HG03442 (cell line): ENCODE data around the gene ARHGEF3.

Experiments used
- ATAC-seq: cut with Tn5 transposase; IDR thresholded peaks from one replicate; pipeline ENCODE4 v1.9.1; 2021; ENCODE audit warnings: mild to moderate bottlenecking, moderate library complexity; ENCODE audit not compliant: unreplicated experiment

ARHGEF3 gene

DNA sequence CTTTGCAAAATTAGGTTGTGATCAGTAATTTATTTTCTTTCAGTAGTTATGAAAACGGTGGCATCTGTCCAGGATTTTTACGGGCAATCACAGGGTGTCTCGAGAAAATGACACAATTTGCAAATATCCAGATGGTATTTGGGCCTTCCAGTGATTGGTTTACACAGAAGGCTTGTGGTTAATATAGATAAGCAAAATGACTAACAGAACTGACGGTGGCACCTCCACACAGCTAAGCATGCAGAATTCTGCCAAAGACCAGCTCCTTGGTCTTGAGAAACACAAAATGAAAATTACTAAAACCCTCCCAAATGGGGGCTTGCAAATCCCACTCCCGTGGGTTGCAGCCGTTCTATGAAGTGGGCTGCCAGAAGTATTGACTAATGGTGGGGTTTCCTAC, 5.5 kb downstream of the ARHGEF3 start:
- ATAC-seq: no peak

- ATAC-seq: no peak
Measured at GRCh38 chr3:56795829-56796185, 5.9 kb downstream of the ARHGEF3 start.

DNA sequence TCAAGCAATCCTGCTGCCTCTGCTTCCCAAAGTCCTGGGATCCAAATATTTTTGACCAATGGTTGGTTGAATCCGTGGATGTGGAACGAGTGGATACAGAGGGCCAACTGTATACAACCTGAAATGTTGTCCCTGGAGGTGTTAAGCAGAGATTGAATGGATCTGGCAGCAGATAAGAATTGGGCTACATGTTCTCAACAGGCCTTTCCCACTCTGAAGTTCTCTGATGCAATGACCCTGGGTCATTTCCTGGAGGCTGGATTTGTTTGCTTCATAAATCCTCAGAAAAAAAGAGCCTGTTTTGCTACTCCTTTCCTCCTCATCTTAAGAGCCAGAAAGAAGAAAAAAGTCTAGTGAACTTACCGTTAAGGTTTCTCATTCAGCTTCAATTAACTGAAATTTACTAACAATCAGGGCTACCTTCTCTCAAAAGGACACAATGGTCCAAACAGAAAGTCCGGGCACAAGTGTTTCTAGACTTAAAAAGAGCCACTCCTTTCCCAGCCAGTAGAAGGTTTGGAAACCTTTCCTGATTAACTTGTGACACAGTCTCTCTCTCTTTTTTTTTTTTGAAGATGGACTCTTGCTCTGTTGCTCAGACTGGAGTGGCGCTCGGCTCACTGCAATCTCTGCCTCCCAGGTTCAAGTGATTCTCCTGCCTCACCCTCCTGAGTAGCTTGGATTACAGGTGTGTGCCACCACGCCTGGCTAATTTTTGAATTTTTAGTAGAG, 6.5 kb downstream of the ARHGEF3 start:
- no peak for ATAC-seq

- ATAC-seq: no peak
Measured at GRCh38 chr3:56792193-56792592, 9.6 kb downstream of the ARHGEF3 start.

GRCh38 chr3:56790016-56790821, 11.5 kb downstream of the ARHGEF3 start:
- ATAC-seq: no peak

- no peak for ATAC-seq
Measured at GRCh38 chr3:56789076-56789475, 12.7 kb downstream of the ARHGEF3 start.

GRCh38 chr3:56788521-56788920, 13.2 kb downstream of the ARHGEF3 start:
- ATAC-seq: no peak

DNA sequence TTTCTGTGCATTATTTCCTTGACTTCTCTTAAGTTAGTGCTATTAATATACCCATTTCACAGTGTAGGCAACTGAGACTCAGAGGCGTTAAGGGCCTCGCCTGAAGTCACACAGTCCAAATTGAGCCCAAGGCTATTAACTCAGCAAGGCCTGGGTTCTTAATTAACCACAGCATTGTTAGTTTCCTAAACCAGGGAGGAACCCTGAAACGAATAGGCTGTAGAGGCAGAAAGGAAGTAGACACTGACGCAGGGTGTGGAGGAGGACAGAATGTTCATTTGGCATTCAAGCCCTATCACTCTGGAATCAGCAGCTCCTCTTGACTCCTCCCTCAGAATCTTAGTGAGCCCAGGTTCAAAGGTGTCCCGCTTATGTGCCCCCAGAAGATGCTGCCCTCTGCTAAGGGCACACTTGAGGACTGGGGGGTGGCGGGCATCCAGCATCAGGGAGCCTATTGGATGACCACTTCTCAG, 13.9 kb downstream of the ARHGEF3 start:
- no peak for ATAC-seq

DNA sequence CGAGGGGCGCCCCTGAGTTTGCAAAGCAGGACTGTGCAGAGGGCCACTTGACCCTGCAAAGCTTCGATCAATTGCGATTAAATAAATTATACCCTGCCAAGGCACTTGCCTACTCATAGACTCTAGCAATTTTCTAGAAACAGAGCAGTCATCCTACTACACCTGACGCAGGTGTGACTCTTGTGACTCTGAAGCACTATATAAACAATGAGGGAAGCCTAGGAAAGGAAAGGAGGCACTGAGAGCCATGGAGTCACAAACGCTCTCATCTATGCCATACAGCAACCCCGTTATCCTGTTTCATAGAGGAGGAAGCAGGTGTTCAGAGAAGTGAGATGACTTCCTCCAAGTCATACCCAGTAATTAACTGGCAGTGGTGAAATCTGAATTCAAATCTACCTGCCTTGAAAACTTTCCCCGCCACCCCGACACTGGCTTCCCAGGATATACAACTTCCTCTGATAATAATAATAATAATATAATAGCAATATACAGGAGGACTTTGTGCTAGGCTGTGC, 14.4 kb downstream of the ARHGEF3 start:
- ATAC-seq: no peak

GRCh38 chr3:56785499-56785898, 16.2 kb downstream of the ARHGEF3 start:
- ATAC-seq: no peak

DNA sequence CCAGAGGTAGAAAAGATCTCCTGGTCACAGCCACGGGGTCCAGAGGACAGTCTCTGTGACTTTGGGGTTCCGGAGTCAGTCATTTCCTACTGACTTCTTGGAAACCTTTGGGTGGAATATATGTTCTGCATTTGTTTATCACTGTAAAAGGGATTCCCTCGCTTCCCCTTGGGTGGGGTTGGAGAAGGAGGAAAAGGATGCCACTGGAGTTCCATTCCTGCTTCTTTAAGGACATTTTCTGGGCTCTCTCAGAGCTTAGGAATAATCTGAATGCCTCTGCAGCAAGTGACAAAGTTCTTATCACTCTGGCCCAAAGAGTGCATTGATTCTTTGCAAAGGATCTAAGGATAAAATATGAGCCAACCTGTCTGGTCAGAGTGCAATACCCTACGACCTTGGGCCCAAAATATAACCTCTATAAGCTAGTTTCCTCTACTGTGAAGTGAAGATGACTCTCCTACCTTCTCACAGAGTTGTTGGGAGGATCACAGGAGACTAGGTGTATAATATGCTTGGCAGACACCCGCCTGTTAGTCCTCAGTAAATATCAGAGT, 17.2 kb downstream of the ARHGEF3 start:
- no peak for ATAC-seq

DNA sequence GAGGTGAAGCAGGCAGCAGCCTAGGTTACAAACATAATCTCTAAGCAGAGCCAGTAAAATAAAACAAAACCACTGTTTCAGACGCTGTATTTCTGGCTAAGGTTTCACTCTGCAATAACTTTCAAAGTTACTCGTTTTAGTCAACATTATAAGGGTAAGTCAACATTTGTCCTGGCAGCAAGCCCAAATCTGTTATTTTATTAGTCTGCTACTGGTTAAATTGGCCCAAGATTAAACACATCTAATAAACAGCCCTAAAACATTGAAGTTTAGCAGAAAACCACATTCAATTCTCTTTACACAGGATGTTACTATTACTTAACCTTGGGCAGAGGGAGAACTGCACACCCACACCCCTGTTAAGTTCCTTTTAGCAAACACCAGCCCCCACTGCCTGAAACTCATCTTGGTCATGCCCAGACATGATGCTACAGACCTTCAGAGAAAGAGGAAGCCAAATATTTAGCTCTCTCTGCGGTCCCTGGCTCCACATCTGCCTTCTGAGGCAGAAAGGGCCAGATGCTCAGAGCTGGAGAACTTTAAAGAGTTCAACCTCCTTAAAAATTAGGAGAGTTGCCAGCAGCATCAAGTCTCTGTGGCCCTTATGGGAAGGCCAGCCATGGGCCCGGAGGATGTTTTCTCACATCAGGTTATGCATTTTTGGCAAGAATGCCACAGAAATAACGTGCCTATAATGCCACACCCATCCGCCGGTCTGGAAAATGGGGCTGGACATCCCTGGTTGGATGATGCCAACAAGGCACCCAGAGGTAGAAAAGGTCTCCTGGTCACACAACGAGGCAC, 17.9 kb downstream of the ARHGEF3 start:
- peak; percentile 93 for ATAC-seq

- no peak for ATAC-seq
Measured at GRCh38 chr3:56782906-56783305, 18.8 kb downstream of the ARHGEF3 start.

DNA sequence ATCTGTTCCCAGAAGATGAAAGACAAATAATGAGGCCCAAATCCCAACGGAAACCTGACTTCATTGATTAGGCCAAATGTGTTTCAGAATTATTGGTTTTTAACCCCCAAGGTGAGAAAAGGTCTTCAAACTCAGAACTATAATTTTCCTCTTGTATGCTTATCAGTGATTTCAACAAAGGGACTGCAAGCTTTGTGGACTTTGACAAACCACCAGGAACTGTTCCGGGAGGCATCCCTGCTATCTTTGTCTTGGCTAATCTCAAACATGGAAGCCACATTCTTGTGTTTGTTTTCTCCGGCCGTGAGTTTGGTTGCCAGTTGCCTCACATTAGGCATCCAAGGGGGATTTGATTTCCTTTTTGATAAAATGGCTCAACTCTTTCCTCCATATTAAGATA, 19.5 kb downstream of the ARHGEF3 start:
- no peak for ATAC-seq

GRCh38 chr3:56781762-56782161, 20.0 kb downstream of the ARHGEF3 start:
- ATAC-seq: no peak

GRCh38 chr3:56780936-56781335, 20.8 kb downstream of the ARHGEF3 start:
- no peak for ATAC-seq

DNA sequence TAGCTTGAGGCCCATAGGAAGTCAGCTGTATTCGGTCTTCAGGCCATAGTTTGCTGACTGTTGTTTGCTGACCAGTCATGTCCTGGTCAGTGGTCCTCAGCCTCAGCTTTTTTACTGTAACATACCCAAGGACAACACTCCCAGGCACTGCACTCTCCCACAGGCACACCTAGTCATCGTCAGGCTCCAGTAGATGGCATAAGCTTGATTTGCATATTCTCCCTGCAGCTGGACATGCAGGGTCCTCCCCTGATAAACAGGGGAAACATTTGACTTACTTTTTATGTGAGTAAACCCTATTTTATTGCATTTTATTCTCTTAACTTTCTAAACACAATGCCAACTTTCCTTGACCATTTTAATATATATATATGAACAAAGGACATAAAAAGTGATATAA, 22.9 kb downstream of the ARHGEF3 start:
- no peak for ATAC-seq

DNA sequence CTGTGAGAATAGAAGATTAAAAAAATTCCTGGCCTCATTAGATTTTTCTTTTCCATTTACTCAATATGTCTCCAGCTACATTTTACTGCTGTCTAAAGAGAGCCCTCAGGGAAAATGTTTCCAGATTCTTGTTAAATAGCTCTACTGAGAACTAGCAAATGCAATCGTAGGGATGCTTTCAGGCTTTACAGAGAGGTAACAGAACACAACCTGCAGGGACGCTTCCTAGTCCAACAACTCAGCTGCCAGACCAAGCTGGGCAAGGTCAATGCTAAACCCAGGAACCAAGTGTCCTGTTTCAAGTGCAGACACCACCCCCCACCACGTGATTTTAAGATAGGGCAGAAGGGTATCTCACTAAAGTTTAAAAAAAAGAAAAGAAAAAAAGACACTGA, 25.2 kb downstream of the ARHGEF3 start:
- ATAC-seq: no peak

DNA sequence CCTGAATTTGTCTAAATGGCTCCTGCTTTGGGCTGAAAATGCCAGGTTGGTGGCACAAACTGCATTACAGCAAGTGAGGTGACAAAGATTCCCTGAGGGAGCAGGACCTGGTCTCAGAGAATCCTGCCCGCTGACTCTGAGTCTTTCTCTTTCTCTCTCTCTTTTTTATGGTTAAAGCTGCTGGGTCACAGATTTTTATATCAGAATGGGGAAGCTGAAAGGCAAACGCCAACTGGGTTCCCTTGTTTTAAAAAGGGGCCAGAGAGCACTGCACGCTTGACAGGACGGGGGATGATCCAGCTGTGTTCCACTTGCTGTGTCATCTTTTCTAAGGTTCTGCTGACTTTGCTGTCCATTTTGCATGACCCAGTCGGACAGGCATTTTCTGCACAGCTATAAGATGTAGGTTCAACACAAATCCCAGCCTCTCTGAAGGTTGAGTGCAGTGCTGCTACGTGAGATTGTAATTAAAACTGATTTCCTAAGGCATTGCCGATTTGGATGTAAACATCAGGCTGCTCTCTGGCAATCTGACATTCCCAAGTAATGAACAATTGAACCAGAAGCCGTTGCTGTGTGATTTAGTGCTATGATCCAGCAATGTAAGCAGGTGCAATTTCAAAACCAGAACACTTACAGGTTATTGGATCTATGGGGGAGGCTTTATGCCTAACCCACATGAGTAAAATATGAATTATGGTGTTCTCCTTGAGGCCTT, 25.8 kb downstream of the ARHGEF3 start:
- ATAC-seq: no peak

DNA sequence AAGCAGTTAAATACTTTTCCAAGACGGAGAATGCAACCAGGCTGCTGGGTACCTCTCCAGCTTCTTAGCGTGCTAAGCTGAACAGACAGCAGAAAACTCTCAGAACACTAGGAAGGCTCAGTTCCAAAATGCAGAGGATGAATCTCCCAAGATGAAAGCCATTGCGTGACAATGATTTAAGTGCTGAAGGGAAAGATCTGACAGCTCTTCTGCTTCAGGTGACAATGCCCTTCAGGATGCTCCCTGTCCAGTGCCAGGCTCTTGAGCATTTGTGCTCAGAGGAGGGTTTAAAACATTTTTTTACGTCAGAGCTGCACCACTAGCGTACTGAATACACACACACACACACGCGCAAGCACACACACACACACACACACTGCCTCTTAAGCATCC, 26.3 kb downstream of the ARHGEF3 start:
- no peak for ATAC-seq
